Suppressor macrophage (primary cell): ENCODE measurements around the gene MARK3.

Experiments
- DNase-seq, 4 experiments: peaks; one replicate each; pipeline ENCODE4 v3.0.0-alpha.2; 2020 to 2022

The MARK3 gene

DNA sequence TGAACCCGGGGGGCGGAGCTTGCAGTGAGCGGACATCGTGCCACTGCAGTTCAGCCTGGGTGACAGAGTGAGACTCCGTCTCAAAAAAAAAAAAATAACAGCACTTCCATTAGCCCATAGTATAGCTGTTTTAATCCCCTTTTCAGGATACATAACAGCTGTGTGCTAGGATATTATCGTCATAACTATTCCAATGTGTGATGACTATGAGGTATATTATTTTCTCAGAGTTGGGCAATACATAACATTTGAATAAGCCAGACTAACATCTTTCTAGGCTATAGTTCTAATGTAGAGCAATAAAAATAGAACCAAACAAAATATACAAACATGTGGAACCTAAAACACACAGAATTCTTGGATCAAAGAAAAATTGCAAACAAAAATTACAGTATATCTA lies 57.1 kb downstream of the MARK3 start:
- no peak for DNase-seq

DNA sequence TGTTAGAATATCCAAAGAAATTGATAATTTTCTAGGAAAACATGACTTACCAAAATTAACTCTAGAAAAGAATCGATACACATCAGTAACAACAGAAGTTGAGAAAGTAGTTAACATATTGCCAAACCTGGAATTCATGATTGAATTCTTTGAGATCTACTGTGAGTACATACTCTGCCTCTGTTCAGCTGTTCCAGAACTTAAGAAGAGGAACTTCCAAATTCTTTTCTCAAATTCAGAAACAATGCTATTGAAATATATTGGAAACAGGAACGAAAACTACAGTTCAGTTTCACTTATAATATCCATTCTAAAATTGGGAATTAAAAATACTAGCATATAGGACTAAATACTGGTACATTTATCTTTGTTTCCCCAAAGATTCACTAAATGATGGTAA lies 57.9 kb downstream of the MARK3 start:
- peak in 3 of 4 experiments; percentile 13 to 74 (median 72) for DNase-seq

DNA sequence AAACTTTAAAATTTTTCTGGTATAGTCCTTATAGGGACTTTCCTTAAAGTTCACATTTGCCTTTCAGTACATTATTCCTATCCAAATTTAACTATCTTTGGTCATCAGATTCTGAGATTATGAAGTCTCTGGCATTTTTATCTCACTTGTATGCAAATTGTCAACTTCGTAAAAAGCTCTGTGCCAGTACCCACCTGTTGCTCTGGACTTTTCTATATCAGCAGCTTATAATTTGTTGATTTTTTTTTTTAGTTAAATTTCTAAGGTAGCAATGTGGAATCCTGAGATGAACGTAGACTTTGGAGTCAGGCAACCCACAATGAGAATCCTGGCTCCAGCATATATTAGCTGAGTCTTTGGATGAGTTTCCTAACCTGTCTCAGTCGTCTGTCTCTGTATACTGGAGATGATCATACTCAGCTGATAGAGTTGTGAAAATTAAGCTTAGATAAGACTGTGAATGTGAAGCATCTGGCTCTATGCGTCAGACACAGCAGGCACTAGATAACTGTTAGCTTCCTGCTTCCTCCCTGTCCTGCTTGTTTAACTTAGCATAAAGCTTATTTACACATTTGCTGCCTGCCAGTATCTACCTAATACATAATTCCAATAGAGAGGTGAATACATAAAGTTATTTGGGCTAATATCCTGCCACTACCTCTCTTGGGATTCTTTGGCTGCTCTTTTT lies 59.8 kb downstream of the MARK3 start:
- DNase-seq = peak in 3 of 4 experiments; percentile 4 to 27 (median 18)

DNA sequence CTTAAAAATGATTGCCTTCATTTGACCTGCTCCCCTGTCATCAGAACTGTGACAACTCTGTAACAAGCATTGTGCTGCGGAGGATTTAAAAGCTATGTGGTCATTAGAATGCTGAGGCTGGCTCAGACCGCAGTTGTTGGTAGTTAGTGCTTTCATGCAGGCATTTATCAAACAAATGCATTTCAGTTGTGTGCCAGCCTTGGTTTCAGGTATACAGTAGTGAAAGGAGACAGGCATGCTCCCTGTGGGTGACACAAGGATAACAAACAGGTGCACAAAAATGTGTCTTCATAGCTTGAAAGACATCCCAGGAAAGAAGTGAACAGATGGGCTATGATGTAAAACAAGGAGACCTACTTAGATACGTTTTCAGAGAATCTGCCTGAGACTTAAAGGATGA lies 60.6 kb downstream of the MARK3 start:
- no peak for DNase-seq

DNA sequence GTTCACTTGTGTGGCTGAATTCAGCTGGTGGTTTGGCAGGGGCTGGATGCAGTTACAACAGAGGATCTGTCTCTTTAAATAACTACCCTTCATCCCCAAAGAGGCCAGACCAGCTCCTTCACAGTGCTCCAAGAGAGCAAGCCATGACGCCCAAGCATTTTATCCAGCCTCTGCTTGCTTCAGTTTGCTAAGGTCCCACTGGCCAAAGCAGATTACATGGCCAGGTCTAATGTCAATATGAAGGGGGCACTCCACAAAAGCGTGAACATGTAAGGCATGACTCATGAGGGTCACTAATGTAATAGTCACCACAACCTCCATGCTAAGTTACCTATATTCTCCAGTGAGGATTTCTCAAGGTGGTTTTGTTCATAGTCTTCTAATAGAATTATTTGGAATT lies 62.9 kb downstream of the MARK3 start:
- DNase-seq = no peak

DNA sequence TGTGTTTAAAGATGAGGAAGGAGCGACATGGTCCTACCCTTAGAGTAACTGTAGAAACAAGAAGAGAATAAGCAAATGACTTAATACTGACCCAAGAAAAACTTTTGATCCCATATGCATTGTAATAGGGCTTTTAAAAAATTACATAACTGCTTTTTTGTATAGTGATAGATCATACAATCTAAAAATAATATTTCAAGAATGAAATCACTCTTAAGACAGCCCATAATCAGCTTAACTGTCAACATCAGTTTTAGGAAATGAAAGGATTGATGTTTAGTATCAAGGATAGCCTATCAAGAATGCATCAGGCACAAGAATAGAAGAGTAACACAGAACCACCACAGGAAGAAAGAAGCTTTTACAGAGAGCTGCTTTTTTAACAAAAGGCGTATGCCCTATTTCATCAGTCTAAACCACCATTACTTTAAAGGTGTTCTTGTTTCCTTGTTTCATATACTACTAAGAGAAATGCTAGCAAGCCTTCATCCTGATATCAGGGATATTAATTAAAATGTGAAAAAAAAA lies 64.5 kb downstream of the MARK3 start:
- DNase-seq = peak in 1 of 4 experiments; percentile 11

DNA sequence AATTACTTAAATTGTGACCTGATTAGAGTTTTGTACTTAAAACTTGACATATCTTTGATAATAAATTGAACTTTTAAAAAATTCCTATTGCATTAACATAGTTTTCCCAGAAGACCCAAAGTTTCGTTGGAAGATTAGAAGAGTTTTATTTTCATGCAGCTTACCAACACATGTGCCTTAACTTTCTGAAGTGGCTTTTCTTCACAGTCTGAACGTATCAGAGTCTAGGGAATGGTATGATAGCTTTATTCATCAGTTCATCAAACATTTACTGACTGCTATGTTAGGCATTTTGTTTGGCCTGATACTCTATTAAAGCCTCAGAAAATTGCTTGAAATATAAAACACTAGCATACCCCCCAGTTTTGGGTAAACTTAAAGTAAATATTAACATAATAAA lies 65.2 kb downstream of the MARK3 start:
- DNase-seq = no peak

DNA sequence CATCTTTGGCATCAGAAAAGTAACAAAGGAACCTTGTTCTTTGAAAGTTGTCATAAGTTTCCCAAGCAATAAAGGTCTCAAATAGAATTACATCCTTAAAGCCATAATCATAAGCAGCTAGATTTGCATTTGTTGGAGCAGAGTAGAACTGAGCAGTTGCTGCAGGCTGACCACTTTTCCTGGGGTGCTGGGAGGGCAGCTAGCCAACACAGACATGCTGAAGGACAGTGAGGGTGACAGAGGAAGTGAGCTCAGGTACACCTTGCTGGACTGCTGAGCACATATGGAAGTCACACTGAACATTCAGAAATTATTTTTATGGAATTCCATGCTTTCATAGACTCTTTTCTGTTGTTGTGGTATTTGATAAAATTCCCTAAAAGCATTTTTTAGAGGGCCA lies 66.2 kb downstream of the MARK3 start:
- no peak for DNase-seq

DNA sequence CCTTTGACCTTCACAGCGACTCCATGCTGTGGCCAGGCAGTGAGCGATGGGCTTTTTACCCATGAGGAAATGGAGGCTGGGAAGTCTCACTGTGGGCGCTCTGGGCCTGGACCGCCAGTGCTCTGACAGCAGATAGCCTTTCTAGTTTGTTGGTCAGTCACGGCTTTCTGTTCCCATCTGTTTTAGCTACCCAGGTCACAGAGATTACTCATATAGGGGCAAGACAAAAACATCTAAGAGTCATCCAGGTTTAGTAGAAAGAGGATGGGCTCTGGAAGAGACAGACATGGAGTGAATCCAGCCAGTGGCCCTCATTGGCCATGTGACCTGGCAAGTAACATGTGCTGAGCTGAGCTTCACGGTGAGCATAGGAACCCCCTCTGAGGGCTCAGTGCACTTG lies 68.6 kb downstream of the MARK3 start:
- no peak for DNase-seq

DNA sequence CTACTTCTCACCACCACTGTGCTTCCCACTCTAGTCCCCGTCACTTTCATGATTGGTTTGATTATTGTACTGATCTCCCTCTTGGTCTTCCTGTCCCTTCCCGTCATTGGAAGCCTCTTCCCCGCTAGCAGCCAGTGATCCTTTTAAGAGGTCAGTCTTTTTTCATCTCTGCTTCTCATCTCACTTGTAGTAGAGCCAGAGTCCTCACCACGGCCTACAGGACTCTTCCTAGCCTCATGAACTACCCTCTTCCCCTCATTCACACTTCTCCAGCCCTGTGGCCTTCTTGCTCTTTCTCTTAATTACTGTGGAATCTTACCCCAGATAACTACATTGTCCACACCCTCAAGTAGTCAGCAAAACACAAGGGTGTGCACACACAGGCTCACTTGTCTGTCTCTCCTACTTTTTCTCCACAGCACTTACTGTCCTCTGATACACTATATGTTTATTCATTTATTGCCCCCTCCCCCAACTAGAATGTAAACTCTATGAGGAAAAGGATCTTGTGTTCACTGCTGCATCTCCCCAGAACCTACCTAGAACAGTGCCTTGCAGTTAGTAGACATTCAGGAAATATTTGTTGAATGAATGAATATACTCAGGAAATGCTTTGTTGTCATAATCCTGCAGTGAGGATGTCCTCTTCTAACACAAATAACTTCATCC lies 71.1 kb downstream of the MARK3 start:
- no peak for DNase-seq

DNA sequence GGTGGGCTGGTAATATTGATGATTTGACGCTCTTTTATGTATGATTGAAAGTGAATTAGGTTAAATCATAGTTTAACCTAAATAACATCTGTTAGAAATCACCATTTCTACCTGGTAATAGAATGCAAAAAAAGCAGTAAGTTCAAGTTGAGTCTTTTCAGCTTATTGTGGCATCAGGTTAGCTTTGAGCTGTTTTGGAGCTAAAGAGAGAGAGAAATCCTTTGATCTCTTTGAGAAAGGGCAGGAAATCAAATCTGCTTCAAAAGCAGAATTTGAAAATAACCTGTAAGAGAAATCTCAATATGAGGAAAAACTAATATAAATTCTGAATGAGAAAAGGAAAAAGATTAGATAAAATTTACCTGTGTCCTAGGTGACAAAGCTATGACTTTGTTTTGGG lies 75.2 kb downstream of the MARK3 start:
- DNase-seq = no peak

DNA sequence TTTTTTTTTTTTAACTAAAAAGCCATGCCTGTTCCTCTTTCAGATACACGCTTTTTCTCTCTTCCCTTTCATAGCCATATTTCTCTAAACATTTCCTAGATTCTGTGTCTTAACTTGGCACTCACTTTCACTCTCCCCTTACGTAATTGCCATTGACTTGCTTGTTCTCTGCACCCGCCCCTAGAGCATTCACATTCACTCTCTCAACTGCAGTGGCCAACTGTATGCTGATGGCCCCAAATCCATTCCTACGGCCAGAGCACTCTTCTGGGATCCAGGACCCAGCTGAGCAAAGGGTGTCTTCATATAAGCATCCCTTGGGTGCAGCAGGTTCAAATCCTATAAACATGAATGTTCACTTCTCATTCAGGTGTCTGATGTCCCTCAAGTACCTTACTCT lies 77.9 kb downstream of the MARK3 start:
- no peak for DNase-seq

DNA sequence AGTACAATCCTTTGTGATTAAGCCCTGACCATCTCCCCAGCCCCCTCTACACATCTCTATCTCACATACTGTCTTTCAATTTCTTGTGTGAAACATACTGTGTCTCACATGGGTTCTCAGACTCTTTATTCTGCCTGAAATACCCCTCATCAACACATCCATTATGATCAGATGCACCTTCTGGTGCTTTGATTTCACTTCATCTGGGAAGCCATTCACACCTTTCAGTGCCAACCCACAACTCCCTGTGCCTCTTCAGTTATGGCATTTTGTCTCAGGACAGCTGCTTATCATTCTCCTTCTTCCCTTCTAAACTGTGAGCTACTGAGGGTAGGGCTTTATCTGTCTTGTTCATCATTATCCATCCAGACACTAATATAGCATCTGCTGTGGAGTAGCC lies 78.6 kb downstream of the MARK3 start:
- no peak for DNase-seq

DNA sequence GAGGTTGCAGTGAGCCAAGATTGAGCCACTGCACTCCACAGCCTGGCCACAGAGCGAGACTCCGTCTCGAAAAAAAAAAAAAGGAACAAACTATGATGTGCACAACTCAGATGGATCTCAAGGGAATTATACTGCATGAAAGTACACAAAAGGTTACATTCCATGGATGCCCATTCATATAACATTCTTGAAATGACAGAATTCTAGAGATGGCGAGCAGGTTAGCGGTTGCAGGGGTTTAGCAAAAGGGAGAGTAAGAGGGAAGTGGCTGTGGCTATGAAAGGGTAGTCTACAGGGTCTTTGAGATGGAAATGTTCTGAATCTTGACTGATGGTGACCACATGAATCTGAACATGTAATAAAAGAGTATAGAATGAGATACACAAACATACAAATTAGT lies 87.7 kb downstream of the MARK3 start:
- DNase-seq = no peak

DNA sequence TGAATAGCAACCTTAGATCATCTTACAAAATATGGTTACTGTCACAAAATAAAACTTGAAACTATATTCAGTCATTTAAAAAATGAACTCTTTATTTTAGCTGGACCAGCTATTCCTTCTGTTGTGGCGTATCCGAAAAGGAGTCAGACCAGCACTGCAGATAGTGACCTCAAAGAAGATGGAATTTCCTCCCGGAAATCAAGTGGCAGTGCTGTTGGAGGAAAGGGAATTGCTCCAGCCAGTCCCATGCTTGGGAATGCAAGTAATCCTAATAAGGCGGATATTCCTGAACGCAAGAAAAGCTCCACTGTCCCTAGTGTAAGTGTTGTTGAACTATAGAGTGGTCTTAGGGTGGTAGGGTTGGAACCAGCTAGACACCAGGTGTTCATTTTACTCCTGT lies 89.7 kb downstream of the MARK3 start:
- no peak for DNase-seq

DNA sequence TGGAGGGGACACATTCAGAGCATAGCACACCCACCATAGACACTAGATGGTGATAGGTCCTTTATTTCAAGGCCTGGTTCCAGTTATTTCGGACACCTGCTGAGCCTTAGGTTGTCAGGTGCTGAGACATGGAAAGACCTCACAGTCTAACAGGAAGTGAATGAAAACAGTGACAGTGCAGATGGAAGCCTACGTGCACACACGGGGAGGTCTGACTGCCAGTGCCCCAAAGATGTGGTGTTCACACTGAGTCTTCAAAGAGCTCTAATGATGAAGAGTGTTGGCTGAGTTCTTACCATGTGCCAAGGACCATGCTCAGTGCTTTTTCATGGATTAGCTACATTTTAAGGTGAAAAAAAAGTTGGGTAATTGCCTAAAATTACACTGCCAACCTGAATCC lies 90.8 kb downstream of the MARK3 start:
- DNase-seq = no peak

DNA sequence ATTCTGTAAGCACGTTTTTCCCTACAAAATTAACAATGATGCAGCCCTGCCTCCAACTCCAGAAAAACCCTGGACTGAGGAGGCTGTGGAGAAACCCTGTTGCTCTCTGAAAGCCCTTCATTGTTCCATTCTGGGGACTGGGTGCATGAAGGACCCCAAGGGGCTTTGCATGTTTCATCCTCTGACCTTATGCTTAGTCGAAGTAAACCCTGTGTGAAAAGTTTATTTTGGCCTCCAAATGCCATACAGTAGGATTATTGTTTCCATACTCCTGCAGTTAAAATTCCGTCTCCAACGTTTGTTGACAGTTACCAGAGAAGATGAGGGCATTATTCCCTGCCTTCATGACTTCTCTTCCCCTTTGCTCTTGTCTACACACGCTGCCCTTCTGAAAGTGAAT lies 91.4 kb downstream of the MARK3 start:
- no peak for DNase-seq

DNA sequence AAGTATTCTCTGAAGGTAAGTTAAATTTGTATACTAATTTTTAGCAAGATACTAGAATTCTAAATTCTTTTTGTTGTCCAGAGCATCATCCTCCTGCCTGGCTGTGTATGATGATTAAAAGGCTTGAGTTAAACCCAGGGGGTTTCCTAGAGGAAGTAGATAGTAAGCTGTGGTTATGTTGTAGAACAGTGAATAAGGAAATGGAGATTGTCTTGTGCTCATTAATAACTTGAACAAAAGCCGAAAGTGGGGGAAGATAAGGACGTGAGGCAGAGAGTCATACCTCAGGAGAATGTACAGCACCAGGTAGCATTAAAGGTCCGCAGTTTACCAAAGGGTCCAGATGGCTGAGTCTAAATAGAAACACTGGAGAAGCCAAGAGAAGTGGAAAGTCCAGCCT lies 95.4 kb downstream of the MARK3 start:
- peak; percentile 30 to 83 (median 62) for DNase-seq

DNA sequence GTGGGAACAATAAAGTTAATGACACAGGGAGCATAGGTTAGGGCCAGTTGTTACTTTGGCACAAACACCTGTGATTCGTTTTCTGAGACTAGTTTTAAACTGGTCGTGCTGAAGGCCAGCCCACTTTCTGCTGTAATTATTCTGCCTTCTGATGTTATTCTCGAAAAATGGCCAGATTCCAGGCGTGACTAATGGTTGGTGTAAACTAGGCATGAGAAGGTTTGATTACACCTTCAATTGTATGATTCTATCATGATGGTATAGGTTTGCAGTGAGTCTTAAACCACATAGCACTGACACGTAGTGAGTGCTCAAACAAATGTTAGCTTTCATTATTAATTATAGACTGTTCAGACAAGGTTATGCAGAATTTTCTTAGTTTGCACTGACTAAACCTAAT lies 98.4 kb downstream of the MARK3 start:
- no peak for DNase-seq

DNA sequence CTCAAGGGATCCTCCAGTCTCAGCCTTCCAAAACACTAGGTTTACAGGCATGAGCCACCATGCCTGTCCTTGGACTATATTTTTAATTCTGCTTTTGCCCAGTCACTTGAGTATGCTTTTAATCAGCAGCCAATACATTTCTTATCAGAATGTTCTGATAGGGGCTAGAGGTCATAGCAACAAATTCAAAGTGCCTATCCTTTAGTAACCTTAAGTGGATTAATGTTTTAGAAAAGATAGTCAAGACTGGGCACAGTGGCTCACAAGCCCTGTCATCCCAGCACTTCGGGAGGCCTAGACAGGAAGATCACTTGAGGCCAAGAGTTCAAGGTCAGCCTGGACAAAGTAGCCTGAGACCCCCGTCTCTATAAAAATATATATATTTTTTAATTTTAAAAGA lies 100.3 kb downstream of the MARK3 start:
- DNase-seq = no peak

DNA sequence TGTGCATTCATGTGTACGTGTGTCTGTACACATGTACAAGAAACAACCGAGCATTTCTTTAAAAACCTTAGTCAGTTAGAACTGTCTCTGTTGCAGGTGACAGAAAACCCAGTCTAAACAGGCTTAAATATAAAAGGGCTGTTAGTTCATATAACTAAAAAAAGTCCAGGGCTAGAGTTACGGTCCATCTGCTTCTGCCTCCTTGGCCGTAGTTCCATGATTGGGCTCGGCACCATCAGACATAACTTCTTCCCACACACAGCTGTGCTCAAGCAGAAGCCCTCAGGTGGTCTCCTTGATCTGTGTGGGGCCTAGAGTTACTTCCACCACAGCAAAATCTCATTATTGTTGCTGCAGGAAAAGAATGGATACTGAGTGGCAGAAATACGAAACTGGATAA lies 102.9 kb downstream of the MARK3 start:
- no peak for DNase-seq

DNA sequence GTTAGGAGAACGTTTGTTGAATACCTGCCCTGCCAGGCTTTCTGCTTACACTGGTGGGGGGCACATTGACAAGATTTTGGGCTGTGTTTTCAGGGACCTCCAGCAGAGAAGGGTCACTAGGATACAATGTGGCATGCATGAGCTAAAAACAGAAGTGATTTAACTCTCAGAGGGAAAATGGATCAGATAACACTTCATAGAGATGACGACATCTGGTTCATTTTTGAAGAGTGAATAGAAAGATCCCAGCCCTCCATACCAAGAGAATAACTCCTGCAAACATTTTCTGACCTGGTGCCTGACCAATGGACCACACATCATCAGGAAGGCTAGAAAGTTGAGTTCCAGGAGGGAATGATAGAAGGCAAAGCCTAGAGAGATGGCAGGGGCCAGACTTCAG lies 103.7 kb downstream of the MARK3 start:
- DNase-seq = no peak

DNA sequence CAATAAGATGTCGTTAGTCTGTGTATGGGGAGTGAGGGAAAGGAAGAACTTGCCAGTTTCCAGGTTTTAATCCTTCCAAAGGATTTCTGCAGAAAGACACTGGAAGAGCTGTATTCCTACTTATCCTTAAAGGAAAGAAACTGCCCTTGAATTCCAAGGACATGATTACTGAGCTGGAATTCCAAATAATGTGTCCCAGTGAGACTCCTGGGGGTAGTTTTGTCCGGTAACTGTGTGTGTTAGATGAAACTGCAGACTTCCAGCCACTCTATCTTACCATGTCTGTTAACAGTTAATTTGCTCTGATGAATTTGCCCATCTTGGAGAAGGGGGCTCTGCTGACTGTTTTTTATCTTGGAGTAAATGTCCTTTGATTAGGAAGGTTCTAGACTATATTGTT lies 104.4 kb downstream of the MARK3 start:
- no peak for DNase-seq

DNA sequence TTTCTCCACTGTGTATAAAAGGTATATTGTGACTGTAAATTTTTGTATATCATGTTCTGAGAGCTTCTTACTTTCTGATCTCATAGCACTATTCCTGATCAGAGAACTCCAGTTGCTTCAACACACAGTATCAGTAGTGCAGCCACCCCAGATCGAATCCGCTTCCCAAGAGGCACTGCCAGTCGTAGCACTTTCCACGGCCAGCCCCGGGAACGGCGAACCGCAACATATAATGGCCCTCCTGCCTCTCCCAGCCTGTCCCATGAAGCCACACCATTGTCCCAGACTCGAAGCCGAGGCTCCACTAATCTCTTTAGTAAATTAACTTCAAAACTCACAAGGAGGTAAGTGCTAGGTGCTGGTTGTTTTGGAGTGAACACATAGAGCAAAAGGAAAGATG lies 106.5 kb downstream of the MARK3 start:
- DNase-seq = no peak
